Tibial artery (tissue), 4 donors: ENCODE data around the gene VPS4B.

Experiments used
- DNase-seq, 2 donors: peaks; one replicate each; pipeline ENCODE4 v3.0.0-alpha.2; 2019
- H3K27ac ChIP-seq, 2 donors: fragments of 200-600 bp; sonication (generic) in 1 of 2; 1 replicate in 1 of 2; 2 replicates in 1 of 2; pipeline ENCODE4 v1.5.1; 2018 to 2019; ENCODE audit warnings: mild to moderate bottlenecking in 1 of 2
- H3K27me3 ChIP-seq, 2 donors: fragments of 200-600 bp; sonication (generic) in 1 of 2; one replicate each; pipeline versions ENCODE4 v1.5.1 to v1.6.0; 2016 to 2019
- H3K36me3 ChIP-seq, 3 donors: fragments of 200-600 bp; sonication (generic) in 2 of 3; one replicate each; pipeline ENCODE4 v1.5.1; 2016 to 2019; ENCODE audit warnings: mild to moderate bottlenecking in 2 of 3
- H3K4me1 ChIP-seq, 4 donors: fragments of 200-600 bp; sonication (generic) in 2 of 4; 1 replicate in 3 of 4; 2 replicates in 1 of 4; pipeline ENCODE4 v1.5.1; 2016 to 2019
- H3K4me3 ChIP-seq, 2 donors: fragments of 200-600 bp; sonication (generic) in 1 of 2; 1 replicate in 1 of 2; 2 replicates in 1 of 2; pipeline ENCODE4 v1.5.1; 2018 to 2019; ENCODE audit warnings: mild to moderate bottlenecking in 2 of 2
- H3K9me3 ChIP-seq, 3 donors: fragments of 200-600 bp; sonication (generic) in 1 of 3; one replicate each; pipeline ENCODE4 v1.5.1; 2016 to 2019
- CTCF ChIP-seq, 2 experiments: fragments of 200-600 bp in 1 of 2; fragments of 450-650 bp in 1 of 2; IDR thresholded peaks; one replicate each; pipeline ENCODE4 v1.5.1; 2017 to 2019; ENCODE audit warnings: antibody characterized with exemption in 2 of 2, mild to moderate bottlenecking in 1 of 2, moderate library complexity in 1 of 2
- intact Hi-C: fragments of 100-400 bp; cut with DNase I; formaldehyde crosslinking; loops from one replicate; pipeline ENCODE4 v1.15.0; 2023; ENCODE audit warnings: low total_unique reads

Gene VPS4B

GRCh38 chr18:63348508-63349136 lies 73.7 kb downstream of the VPS4B start:
- Histone ChIP-seq H3K36me3 (peaks cover 60 to 99% (median 79%) of the 10 kb centered on the region in 3 donors), H3K4me1 (peaks cover 0 to 15% (median 7%) of the 10 kb centered on the region in 4 donors), H3K4me3 (no peak overlapping the region), H3K9me3 (no peaks in the 10 kb centered on the region), H3K27me3 (no peaks in the 10 kb centered on the region), H3K27ac (no peak overlapping the region)
- no peak for DNase-seq
- no peak for TF ChIP-seq CTCF (IDR thresholded peaks at IDR 0.05)
- intact Hi-C loops = loop anchor here (10.0 kb wide), 1 partner anchor 324 kb away; no protein-coding TSS in a partner anchor

GRCh38 chr18:63346480-63347183 lies 75.6 kb downstream of the VPS4B start:
- H3K27ac ChIP-seq = no peak overlapping the region
- no peaks in the 10 kb centered on the region for H3K27me3 ChIP-seq
- no peak for DNase-seq
- no peaks in the 10 kb centered on the region for H3K9me3 ChIP-seq
- H3K4me1 ChIP-seq = peaks cover 0 to 15% (median 5%) of the 10 kb centered on the region in 4 donors
- H3K4me3 ChIP-seq = no peak overlapping the region
- H3K36me3 ChIP-seq = peaks cover 53 to 100% (median 78%) of the 10 kb centered on the region in 3 donors
- TF ChIP-seq CTCF (IDR thresholded peaks at IDR 0.05) = no peak
- intact Hi-C loops = loop anchor here (10.0 kb wide), 1 partner anchor 322 kb away; no protein-coding TSS in a partner anchor

- H3K27me3 ChIP-seq = no peaks in the 10 kb centered on the region
- H3K4me1 ChIP-seq = peaks cover 0 to 15% (median 5%) of the 10 kb centered on the region in 4 donors
- no peak for TF ChIP-seq CTCF (IDR thresholded peaks at IDR 0.05)
- intact Hi-C loops = loop anchor here (10.0 kb wide), 1 partner anchor 321 kb away; no protein-coding TSS in a partner anchor
- no peak for DNase-seq
- H3K36me3 ChIP-seq = peaks cover 47 to 98% (median 72%) of the 10 kb centered on the region in 3 donors
- H3K4me3 ChIP-seq = no peak overlapping the region
- no peak overlapping the region for H3K27ac ChIP-seq
- no peaks in the 10 kb centered on the region for H3K9me3 ChIP-seq
Measured at GRCh38 chr18:63346031-63346430, 76.2 kb downstream of the VPS4B start.

- Histone ChIP-seq H3K36me3 (peaks cover 36 to 97% (median 70%) of the 10 kb centered on the region in 3 donors), H3K4me3 (no peak overlapping the region), H3K27ac (no peak overlapping the region), H3K9me3 (no peaks in the 10 kb centered on the region), H3K27me3 (no peaks in the 10 kb centered on the region), H3K4me1 (peaks cover 0 to 15% (median 5%) of the 10 kb centered on the region in 4 donors)
- intact Hi-C loops = loop anchor here (10.0 kb wide), 1 partner anchor 320 kb away; no protein-coding TSS in a partner anchor
- no peak for TF ChIP-seq CTCF (IDR thresholded peaks at IDR 0.05)
- DNase-seq = no peak
Measured at GRCh38 chr18:63344918-63345317, 77.4 kb downstream of the VPS4B start.

GRCh38 chr18:63344263-63344662 lies 78.0 kb downstream of the VPS4B start:
- peaks cover 0 to 15% (median 5%) of the 10 kb centered on the region in 4 donors for H3K4me1 ChIP-seq
- no peak for TF ChIP-seq CTCF (IDR thresholded peaks at IDR 0.05)
- no peaks in the 10 kb centered on the region for H3K9me3 ChIP-seq
- intact Hi-C loops = loop anchor here (10.0 kb wide), 1 partner anchor 319 kb away; no protein-coding TSS in a partner anchor
- H3K27me3 ChIP-seq = no peaks in the 10 kb centered on the region
- DNase-seq = no peak
- no peak overlapping the region for H3K4me3 ChIP-seq
- no peak overlapping the region for H3K27ac ChIP-seq
- peaks cover 31 to 94% (median 65%) of the 10 kb centered on the region in 3 donors for H3K36me3 ChIP-seq
